ENCODE results near the gene TMEM171.

TMEM171 gene

GRCh38 chr5:73120222-73121118 is at the start of gene TMEM171:
TMEM171 (plus strand) TSS chr5:73120575; CDS start chr5:73123374, 2,799 bp downstream.
- DNase-seq = no peak

- no peak for DNase-seq
Observed at GRCh38 chr5:73081093-73081492, 39.3 kb upstream of the TMEM171 start.

GRCh38 chr5:73088026-73088425 is 32.3 kb upstream of the TMEM171 start:
- DNase-seq = no peak

GRCh38 chr5:73093943-73094342 is 26.4 kb upstream of the TMEM171 start:
- no peak for DNase-seq

- DNase-seq = no peak
Observed at GRCh38 chr5:73094415-73094814, 26.0 kb upstream of the TMEM171 start.

- no peak for DNase-seq
Observed at GRCh38 chr5:73095564-73096238, 24.7 kb upstream of the TMEM171 start.

- DNase-seq = no peak
Observed at GRCh38 chr5:73096239-73096575, 24.2 kb upstream of the TMEM171 start.

- DNase-seq = no peak
Observed at GRCh38 chr5:73097740-73098139, 22.6 kb upstream of the TMEM171 start.

- DNase-seq = no peak
Observed at GRCh38 chr5:73100109-73100508, 20.3 kb upstream of the TMEM171 start.

- no peak for DNase-seq
Observed at GRCh38 chr5:73103870-73104299, 16.5 kb upstream of the TMEM171 start.

- no peak for DNase-seq
Observed at GRCh38 chr5:73104326-73104725, 16.0 kb upstream of the TMEM171 start.

- DNase-seq = no peak
Observed at GRCh38 chr5:73106335-73106734, 14.0 kb upstream of the TMEM171 start.

GRCh38 chr5:73110190-73110589 is 10.2 kb upstream of the TMEM171 start:
- DNase-seq = no peak

- no peak for DNase-seq
Observed at GRCh38 chr5:73111536-73111935, 8.8 kb upstream of the TMEM171 start.

GRCh38 chr5:73112359-73112758 is 8.0 kb upstream of the TMEM171 start:
- DNase-seq = no peak

GRCh38 chr5:73114044-73114688 is 6.2 kb upstream of the TMEM171 start:
- no peak for DNase-seq

- DNase-seq = no peak
Observed at GRCh38 chr5:73115399-73116051, 4.8 kb upstream of the TMEM171 start.

- DNase-seq = no peak
Observed at GRCh38 chr5:73116506-73116905, 3.9 kb upstream of the TMEM171 start.

GRCh38 chr5:73117088-73117740 is 3.2 kb upstream of the TMEM171 start:
- no peak for DNase-seq

GRCh38 chr5:73118391-73118973 is 1.9 kb upstream of the TMEM171 start:
- no peak for DNase-seq

- DNase-seq = no peak
Observed at GRCh38 chr5:73119451-73120157, 771 bp upstream of the TMEM171 start.

GRCh38 chr5:73121119-73121463 is 716 bp downstream of the TMEM171 start:
- DNase-seq = no peak

Measured in GOT3 (cell line).